ENCODE results near the gene SHISA6.

SHISA6 gene

GRCh38 chr17:11454096-11454495, 213.1 kb downstream of the SHISA6 start:
- Histone ChIP-seq H3K27me3 (ENCODE audit: control insufficient read depth, insufficient read depth, low read length) (no peaks in the 10 kb centered on the region), H3K4me1 (ENCODE audit: control insufficient read depth, insufficient read depth, low read length) (no peaks in the 10 kb centered on the region), H3K27ac (ENCODE audit: low read depth, low read length) (no peak overlapping the region), H3K36me3 (ENCODE audit: control insufficient read depth, insufficient read depth, low read length) (no peaks in the 10 kb centered on the region), H3K9ac (ENCODE audit: low read length) (no peak overlapping the region), H3K4me3 (ENCODE audit: low read length) (no peak overlapping the region)

GRCh38 chr17:11458279-11458678, 217.3 kb downstream of the SHISA6 start:
- H3K36me3 ChIP-seq (ENCODE audit: control insufficient read depth, insufficient read depth, low read length) = no peaks in the 10 kb centered on the region
- no peaks in the 10 kb centered on the region for H3K27me3 ChIP-seq (ENCODE audit: control insufficient read depth, insufficient read depth, low read length)
- H3K4me1 ChIP-seq (ENCODE audit: control insufficient read depth, insufficient read depth, low read length) = no peaks in the 10 kb centered on the region
- H3K4me3 ChIP-seq (ENCODE audit: low read length) = no peak overlapping the region
- no peak overlapping the region for H3K27ac ChIP-seq (ENCODE audit: low read depth, low read length)
- no peak overlapping the region for H3K9ac ChIP-seq (ENCODE audit: low read length)

GRCh38 chr17:11459861-11460331, 218.9 kb downstream of the SHISA6 start:
- H3K4me1 ChIP-seq (ENCODE audit: control insufficient read depth, insufficient read depth, low read length) = no peaks in the 10 kb centered on the region
- no peak overlapping the region for H3K4me3 ChIP-seq (ENCODE audit: low read length)
- H3K27me3 ChIP-seq (ENCODE audit: control insufficient read depth, insufficient read depth, low read length) = no peaks in the 10 kb centered on the region
- no peaks in the 10 kb centered on the region for H3K36me3 ChIP-seq (ENCODE audit: control insufficient read depth, insufficient read depth, low read length)
- H3K27ac ChIP-seq (ENCODE audit: low read depth, low read length) = no peak overlapping the region
- H3K9ac ChIP-seq (ENCODE audit: low read length) = no peak overlapping the region

- no peak overlapping the region for H3K27ac ChIP-seq (ENCODE audit: low read depth, low read length)
- no peaks in the 10 kb centered on the region for H3K4me1 ChIP-seq (ENCODE audit: control insufficient read depth, insufficient read depth, low read length)
- H3K36me3 ChIP-seq (ENCODE audit: control insufficient read depth, insufficient read depth, low read length) = no peaks in the 10 kb centered on the region
- no peaks in the 10 kb centered on the region for H3K27me3 ChIP-seq (ENCODE audit: control insufficient read depth, insufficient read depth, low read length)
- no peak overlapping the region for H3K4me3 ChIP-seq (ENCODE audit: low read length)
- H3K9ac ChIP-seq (ENCODE audit: low read length) = no peak overlapping the region
These were observed 221.1 kb downstream of the SHISA6 start for GRCh38 chr17:11461993-11462548.

- Histone ChIP-seq H3K27me3 (ENCODE audit: control insufficient read depth, insufficient read depth, low read length) (no peaks in the 10 kb centered on the region), H3K4me1 (ENCODE audit: control insufficient read depth, insufficient read depth, low read length) (no peaks in the 10 kb centered on the region), H3K4me3 (ENCODE audit: low read length) (no peak overlapping the region), H3K36me3 (ENCODE audit: control insufficient read depth, insufficient read depth, low read length) (no peaks in the 10 kb centered on the region), H3K27ac (ENCODE audit: low read depth, low read length) (no peak overlapping the region), H3K9ac (ENCODE audit: low read length) (no peak overlapping the region)
These were observed 226.6 kb downstream of the SHISA6 start for GRCh38 chr17:11467639-11468038.

- Histone ChIP-seq H3K4me3 (ENCODE audit: low read length) (no peak overlapping the region), H3K36me3 (ENCODE audit: control insufficient read depth, insufficient read depth, low read length) (no peaks in the 10 kb centered on the region), H3K9ac (ENCODE audit: low read length) (no peak overlapping the region), H3K27ac (ENCODE audit: low read depth, low read length) (no peak overlapping the region), H3K4me1 (ENCODE audit: control insufficient read depth, insufficient read depth, low read length) (peaks cover 3% of the 10 kb centered on the region), H3K27me3 (ENCODE audit: control insufficient read depth, insufficient read depth, low read length) (no peaks in the 10 kb centered on the region)
These were observed 244.5 kb downstream of the SHISA6 start for GRCh38 chr17:11485336-11486100.

GRCh38 chr17:11486101-11486867, 245.3 kb downstream of the SHISA6 start:
- H3K9ac ChIP-seq (ENCODE audit: low read length) = no peak overlapping the region
- peaks cover 3% of the 10 kb centered on the region for H3K4me1 ChIP-seq (ENCODE audit: control insufficient read depth, insufficient read depth, low read length)
- H3K27me3 ChIP-seq (ENCODE audit: control insufficient read depth, insufficient read depth, low read length) = no peaks in the 10 kb centered on the region
- H3K36me3 ChIP-seq (ENCODE audit: control insufficient read depth, insufficient read depth, low read length) = no peaks in the 10 kb centered on the region
- no peak overlapping the region for H3K27ac ChIP-seq (ENCODE audit: low read depth, low read length)
- H3K4me3 ChIP-seq (ENCODE audit: low read length) = no peak overlapping the region

- Histone ChIP-seq H3K9ac (ENCODE audit: low read length) (no peak overlapping the region), H3K4me1 (ENCODE audit: control insufficient read depth, insufficient read depth, low read length) (peaks cover 3% of the 10 kb centered on the region), H3K27me3 (ENCODE audit: control insufficient read depth, insufficient read depth, low read length) (no peaks in the 10 kb centered on the region), H3K4me3 (ENCODE audit: low read length) (no peak overlapping the region), H3K27ac (ENCODE audit: low read depth, low read length) (no peak overlapping the region), H3K36me3 (ENCODE audit: control insufficient read depth, insufficient read depth, low read length) (no peaks in the 10 kb centered on the region)
These were observed 245.9 kb downstream of the SHISA6 start for GRCh38 chr17:11486868-11487310.

GRCh38 chr17:11487469-11487868, 246.5 kb downstream of the SHISA6 start:
- Histone ChIP-seq H3K4me1 (ENCODE audit: control insufficient read depth, insufficient read depth, low read length) (peaks cover 3% of the 10 kb centered on the region), H3K4me3 (ENCODE audit: low read length) (no peak overlapping the region), H3K9ac (ENCODE audit: low read length) (no peak overlapping the region)

GRCh38 chr17:11488407-11488806, 247.4 kb downstream of the SHISA6 start:
- Histone ChIP-seq H3K36me3 (ENCODE audit: control insufficient read depth, insufficient read depth, low read length) (no peaks in the 10 kb centered on the region), H3K9ac (ENCODE audit: low read length) (no peak overlapping the region), H3K27ac (ENCODE audit: low read depth, low read length) (no peak overlapping the region), H3K27me3 (ENCODE audit: control insufficient read depth, insufficient read depth, low read length) (no peaks in the 10 kb centered on the region), H3K4me3 (ENCODE audit: low read length) (no peak overlapping the region), H3K4me1 (ENCODE audit: control insufficient read depth, insufficient read depth, low read length) (peaks cover 3% of the 10 kb centered on the region)

More at GRCh38 chr17:11487469-11487868, 246.5 kb downstream of the SHISA6 start:
- Histone ChIP-seq H3K27ac (ENCODE audit: low read depth, low read length) (no peak overlapping the region), H3K36me3 (ENCODE audit: control insufficient read depth, insufficient read depth, low read length) (no peaks in the 10 kb centered on the region), H3K27me3 (ENCODE audit: control insufficient read depth, insufficient read depth, low read length) (no peaks in the 10 kb centered on the region)

- no peak overlapping the region for H3K27ac ChIP-seq (ENCODE audit: low read depth, low read length)
- peaks cover 2% of the 10 kb centered on the region for H3K4me1 ChIP-seq (ENCODE audit: control insufficient read depth, insufficient read depth, low read length)
- no peaks in the 10 kb centered on the region for H3K36me3 ChIP-seq (ENCODE audit: control insufficient read depth, insufficient read depth, low read length)
- no peaks in the 10 kb centered on the region for H3K27me3 ChIP-seq (ENCODE audit: control insufficient read depth, insufficient read depth, low read length)
- no peak overlapping the region for H3K9ac ChIP-seq (ENCODE audit: low read length)
- no peak overlapping the region for H3K4me3 ChIP-seq (ENCODE audit: low read length)
These were observed 249.2 kb downstream of the SHISA6 start for GRCh38 chr17:11490171-11490755.

GRCh38 chr17:11492511-11492910, 251.5 kb downstream of the SHISA6 start:
- no peak overlapping the region for H3K4me3 ChIP-seq (ENCODE audit: low read length)
- no peaks in the 10 kb centered on the region for H3K27me3 ChIP-seq (ENCODE audit: control insufficient read depth, insufficient read depth, low read length)
- H3K4me1 ChIP-seq (ENCODE audit: control insufficient read depth, insufficient read depth, low read length) = no peaks in the 10 kb centered on the region
- H3K9ac ChIP-seq (ENCODE audit: low read length) = no peak overlapping the region
- no peak overlapping the region for H3K27ac ChIP-seq (ENCODE audit: low read depth, low read length)
- no peaks in the 10 kb centered on the region for H3K36me3 ChIP-seq (ENCODE audit: control insufficient read depth, insufficient read depth, low read length)
